PFSK-1 (cell line): ENCODE measurements around the gene MAGEA1.

Source experiments
- FOXP2 ChIP-seq: optimal IDR thresholded peaks from 2 replicates; pipeline ENCODE3; 2011; ENCODE audit warnings: borderline replicate concordance, control low read depth, inconsistent platforms; ENCODE audit not compliant: insufficient read depth; ENCODE audit errors: extremely low read length, extremely low read depth
- POLR2AphosphoS5 ChIP-seq: IDR thresholded peaks from 2 replicates; pipeline ENCODE4 v1.6.1; 2012; ENCODE audit warnings: low read depth, mild to moderate bottlenecking, control low read depth, low read length, moderate library complexity
- REST ChIP-seq, 2 experiments: IDR thresholded peaks; 2 replicates each; pipeline versions ENCODE4 v1.6.1 to v1.8.0; 2011 to 2012; ENCODE audit warnings: low read depth in 2 of 2, low read length in 2 of 2, control low read depth in 1 of 2, inconsistent platforms in 1 of 2, mild to moderate bottlenecking in 1 of 2, moderate library complexity in 1 of 2; ENCODE audit not compliant: insufficient read depth in 1 of 2
- SIN3A ChIP-seq: IDR thresholded peaks from 2 replicates; pipeline ENCODE4 v1.6.1; 2012; ENCODE audit warnings: mild to moderate bottlenecking, low read length, moderate library complexity, borderline replicate concordance; ENCODE audit not compliant: insufficient read depth
- TAF1 ChIP-seq: IDR thresholded peaks from 2 replicates; pipeline ENCODE4 v1.6.1; 2012; ENCODE audit warnings: low read length, control low read depth, borderline replicate concordance; ENCODE audit not compliant: insufficient read depth

Gene MAGEA1

GRCh38 chrX:153161952-153162351 lies 17.1 kb upstream of the MAGEA1 start:
- TF ChIP-seq FOXP2, result no peak
- TF ChIP-seq POLR2AphosphoS5, result no peak
- no peak for TF ChIP-seq REST (IDR thresholded peaks at IDR 0.05; ENCODE audit: insufficient read depth in 1 of 2, low read depth in 2 of 2, low read length in 2 of 2)
- TF ChIP-seq SIN3A, result no peak

DNA sequence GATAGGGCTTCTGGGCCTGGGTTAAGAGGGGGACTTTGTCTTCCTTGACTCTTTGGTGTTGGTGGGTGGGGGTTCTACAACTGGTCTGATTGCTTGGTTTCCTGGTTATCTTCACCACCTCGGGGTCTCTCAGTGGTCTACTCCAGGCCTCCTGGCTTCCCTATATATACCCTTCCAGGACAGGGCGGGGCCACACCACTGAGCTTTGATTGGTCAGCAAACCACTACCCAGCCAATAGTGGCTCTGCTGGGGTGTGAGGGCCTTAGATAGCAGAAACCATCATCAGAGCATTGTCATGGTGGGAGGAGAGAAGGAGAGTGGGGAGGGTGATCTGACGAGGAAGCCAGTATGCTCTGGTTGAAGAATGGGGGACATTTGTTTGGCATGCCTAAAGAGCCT lies 14.4 kb upstream of the MAGEA1 start:
- TF ChIP-seq FOXP2 (no peak), REST (IDR thresholded peaks at IDR 0.05; ENCODE audit: insufficient read depth in 1 of 2, low read depth in 2 of 2, low read length in 2 of 2) (no peak), TAF1 (no peak), POLR2AphosphoS5 (no peak), SIN3A (no peak)

DNA sequence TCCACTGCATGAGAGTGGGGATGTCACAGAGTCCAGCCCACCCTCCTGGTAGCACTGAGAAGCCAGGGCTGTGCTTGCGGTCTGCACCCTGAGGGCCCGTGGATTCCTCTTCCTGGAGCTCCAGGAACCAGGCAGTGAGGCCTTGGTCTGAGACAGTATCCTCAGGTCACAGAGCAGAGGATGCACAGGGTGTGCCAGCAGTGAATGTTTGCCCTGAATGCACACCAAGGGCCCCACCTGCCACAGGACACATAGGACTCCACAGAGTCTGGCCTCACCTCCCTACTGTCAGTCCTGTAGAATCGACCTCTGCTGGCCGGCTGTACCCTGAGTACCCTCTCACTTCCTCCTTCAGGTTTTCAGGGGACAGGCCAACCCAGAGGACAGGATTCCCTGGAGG lies 2.7 kb downstream of the MAGEA1 start:
- no peak for TF ChIP-seq SIN3A
- no peak for TF ChIP-seq POLR2AphosphoS5
- no peak for TF ChIP-seq FOXP2
- no peak for TF ChIP-seq TAF1
- no peak for TF ChIP-seq REST (IDR thresholded peaks at IDR 0.05; ENCODE audit: insufficient read depth in 1 of 2, low read depth in 2 of 2, low read length in 2 of 2)

DNA sequence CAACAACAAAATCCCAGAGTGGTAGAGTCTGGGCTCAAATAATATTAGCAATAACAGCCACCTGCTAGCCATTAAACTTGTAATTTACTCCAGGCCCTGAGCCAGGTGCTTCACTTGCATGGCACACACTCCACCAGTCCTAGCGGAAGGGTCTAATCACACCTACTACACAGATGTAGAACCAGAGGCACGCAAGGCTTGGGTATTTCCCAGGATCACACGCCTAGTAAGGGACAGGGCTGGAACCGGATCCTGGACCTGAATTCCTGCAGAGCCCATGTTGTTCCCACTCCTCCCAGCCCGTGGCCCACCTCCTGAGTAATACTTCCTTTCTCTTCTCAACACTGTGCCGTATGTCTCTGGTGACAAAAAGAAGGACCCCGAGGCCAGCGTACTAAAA lies 5.7 kb downstream of the MAGEA1 start:
- no peak for TF ChIP-seq POLR2AphosphoS5
- no peak for TF ChIP-seq FOXP2

DNA sequence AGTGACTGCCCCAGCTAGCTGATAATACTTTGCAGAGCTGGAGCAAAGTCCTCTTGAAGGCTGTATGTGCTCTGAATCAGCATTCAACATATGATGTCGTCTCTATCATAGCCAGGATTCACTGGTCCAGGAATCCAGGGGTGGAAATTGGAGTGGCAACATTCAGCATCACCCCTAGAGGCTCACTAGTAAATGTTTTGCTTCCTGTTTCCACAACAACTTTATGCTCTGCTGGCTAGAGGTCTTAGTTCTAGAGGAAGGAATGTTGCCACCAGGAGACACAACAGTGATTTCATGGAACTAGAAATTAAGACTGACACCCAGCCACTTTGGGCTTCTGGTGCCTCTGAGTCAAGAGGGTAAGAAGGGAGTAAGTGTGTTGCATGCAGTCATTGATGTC lies 11.3 kb downstream of the MAGEA1 start:
- no peak for TF ChIP-seq TAF1
- TF ChIP-seq POLR2AphosphoS5, result no peak

DNA sequence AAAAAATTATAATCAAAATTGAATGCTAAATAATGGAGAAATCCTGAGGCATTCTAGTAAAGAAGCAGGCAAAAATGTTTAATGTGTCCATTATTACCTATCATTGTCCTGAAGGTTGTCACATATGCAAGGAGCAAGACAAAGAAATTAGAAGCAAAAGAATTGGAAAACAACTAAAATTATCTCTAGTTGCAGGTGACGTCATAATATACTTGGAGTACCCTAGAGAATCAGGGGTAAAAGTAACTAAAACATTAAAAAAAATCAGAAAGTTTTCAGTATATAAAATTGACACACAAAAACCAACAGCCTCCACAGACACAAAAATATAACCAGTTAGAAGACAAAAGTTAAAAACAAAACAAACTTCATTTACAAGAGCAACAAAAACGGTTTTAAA lies 21.4 kb downstream of the MAGEA1 start:
- TF ChIP-seq FOXP2 (no peak), TAF1 (no peak), REST (IDR thresholded peaks at IDR 0.05; ENCODE audit: insufficient read depth in 1 of 2, low read depth in 2 of 2, low read length in 2 of 2) (no peak), SIN3A (no peak)
